RPMI7951 (cell line): ENCODE data around the gene TDRD10. TPM values are rescaled to one million over a fixed set of nuclear protein-coding genes. Genes with fewer than 3 reads are reported as not detected.
"Not testable (repeated sequence)": the region's sequence is repeated elsewhere in the genome, so short reads cannot be mapped to it uniquely, and the experiment has no call there.

ENCODE experiments used
- DNase-seq: peaks from one replicate; pipeline ENCODE4 v3.0.0-alpha.2; 2012; ENCODE audit warnings: low read depth
- total RNA-seq: library from RNA; depleted of rRNA; stranded (reverse); fragments of >200 nt; shearing (Covaris generic); gene quantifications from 2 replicates; pipeline ENCODE4 v1.2.3, GENCODE V29; 2014

Gene TDRD10
- total RNA-seq, 1 experiment from 2014 or later: not detected

GRCh38 chr1:154517661-154518060, 15.6 kb downstream of the TDRD10 start:
- DNase-seq: no peak

DNA sequence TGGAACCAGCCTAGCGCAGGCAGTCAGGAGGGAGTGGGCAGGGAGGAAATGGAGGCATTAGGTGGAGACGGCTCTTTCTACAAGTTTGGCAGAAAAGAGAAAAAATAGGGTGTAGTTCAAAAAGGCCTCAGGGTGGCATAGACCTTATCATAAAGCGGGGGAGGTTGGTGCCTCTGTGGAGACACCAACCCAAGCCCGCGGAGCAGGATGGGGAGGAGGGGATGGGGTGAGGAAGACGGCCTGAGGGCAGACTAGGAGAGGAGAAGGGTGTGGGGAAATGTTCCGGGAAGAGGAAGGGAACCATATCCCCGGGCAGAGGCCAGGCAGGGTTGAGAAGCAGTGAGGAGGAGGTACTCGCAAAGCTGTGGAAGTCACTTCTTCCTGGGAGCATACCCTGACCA, 17.6 kb downstream of the TDRD10 start:
- no peak for DNase-seq

DNA sequence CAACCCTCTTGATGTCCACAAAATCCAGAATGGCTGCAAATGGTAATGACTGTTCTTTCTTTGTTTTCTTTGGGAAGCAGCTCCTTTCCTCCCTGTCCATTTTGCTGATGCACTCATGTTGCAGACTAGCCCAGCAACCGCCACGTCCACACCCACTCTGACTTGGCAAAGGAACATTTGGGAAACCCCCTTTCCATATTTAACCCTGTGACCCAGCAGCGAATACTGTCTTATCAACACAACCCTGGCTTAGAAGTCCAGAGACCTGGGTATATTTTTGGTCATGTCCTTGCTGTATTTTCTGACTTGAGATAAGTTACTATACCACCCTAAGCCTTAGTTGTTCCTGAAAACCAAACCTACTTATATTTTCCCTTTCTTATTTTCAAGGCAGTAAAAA, 18.3 kb downstream of the TDRD10 start:
- no peak for DNase-seq

- no peak for DNase-seq
Measured at GRCh38 chr1:154521695-154522094, 19.7 kb downstream of the TDRD10 start.

- peak; percentile 5 for DNase-seq
Measured at GRCh38 chr1:154524881-154525280, 22.9 kb downstream of the TDRD10 start.

- no peak for DNase-seq
Measured at GRCh38 chr1:154527192-154527591, 25.2 kb downstream of the TDRD10 start.

DNA sequence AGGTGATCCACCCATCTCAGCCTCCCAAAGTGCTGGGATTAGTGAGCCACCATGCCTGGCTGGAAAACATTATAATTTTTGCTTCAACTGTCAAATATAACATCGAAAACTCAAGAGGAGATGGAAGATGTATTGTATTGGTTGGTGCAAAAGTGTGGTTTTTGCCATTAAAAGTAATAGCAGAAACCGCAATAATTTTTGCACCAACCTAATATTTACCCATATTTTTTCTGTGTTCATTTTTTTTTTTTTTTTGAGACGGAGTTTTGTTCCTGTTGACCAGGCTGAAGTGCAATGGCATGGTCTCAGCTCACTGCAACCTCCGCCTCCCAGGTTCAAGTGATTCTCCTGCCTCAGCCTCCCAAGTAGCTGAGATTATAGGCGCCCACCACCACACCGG, 27.3 kb downstream of the TDRD10 start:
- DNase-seq: no peak

DNA sequence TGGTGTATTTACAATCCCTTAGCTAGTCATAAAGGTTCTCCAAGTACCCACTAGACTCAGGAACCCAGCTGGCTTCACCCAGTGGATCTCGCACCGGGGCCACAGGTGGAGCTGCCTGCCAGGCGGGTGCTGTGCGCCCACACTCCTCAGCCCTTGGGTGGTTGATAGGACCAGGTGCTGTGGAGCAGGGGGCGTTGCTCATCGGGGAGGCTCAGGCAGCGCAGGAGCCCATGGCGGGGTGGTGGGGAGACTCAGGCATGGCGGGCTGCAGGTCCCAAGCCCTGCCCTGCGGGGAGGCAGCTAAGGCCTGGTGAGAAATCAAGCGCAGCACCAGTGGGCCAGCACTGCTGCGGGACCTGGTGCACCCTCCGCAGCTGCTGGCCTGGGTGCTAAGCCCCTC, 29.9 kb downstream of the TDRD10 start:
- DNase-seq: not testable (repeated sequence)

DNA sequence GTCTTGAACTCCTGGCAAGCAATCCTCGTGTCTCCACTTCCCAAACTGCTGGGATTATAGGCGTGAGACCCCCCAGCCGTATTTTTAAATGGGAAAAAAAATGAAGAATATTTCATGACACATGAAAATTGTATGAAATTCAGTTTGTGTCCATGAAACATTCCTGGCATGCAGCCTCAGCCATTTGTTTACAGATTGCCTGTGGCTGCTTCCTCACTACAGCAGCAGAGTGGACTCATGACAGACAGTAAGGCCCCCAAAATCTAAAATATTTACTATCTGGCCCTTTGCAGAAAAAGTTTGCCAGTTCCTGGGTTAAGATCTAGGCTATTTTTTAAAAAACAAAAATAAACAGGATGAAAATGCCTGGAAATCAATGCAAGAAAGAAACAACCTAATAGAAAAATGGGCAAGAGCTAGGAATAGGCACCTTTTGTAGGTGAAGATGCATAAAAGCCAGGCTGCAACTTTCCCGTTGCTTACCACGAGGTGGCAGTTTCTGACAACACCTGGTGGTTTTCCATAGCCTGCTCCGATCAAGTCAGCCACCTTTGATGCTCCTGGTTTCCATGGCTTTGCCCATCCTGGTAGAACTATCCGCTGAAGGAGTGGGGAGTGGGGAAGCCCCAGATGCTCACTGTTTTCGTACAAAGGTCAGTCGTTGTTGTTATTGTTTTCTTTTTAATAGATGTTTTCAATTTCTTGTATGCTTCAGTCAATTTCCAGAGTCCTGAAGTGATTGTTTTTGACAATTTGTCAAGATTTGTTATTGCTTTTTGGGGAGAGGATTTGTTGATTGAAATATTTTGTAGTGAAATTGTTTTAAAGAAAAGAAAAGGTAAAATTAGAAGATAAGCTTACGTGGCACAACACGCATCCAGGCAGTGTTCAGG, 32.2 kb downstream of the TDRD10 start:
- DNase-seq: peak; percentile 16

DNA sequence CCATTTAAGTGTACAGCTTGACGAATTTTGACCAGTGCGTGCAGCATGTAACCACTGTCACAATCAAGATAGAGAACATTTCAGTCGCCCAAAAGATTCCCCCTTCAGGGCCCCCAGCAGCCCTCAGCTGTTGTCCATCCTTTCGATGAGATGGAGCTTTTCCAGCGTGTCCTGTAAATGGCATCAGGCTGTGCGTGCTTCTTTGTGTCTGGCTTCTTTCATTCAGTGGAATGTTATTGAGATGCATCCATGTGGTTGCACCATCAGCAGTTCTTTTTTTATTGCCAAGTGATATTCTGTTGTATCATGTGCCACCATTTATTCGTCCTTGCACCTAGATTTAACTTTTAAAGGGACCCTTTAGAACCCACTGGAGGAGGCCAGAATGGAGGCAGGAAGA, 34.6 kb downstream of the TDRD10 start:
- DNase-seq: no peak

- no peak for DNase-seq
Measured at GRCh38 chr1:154539486-154540483, 37.8 kb downstream of the TDRD10 start.

DNA sequence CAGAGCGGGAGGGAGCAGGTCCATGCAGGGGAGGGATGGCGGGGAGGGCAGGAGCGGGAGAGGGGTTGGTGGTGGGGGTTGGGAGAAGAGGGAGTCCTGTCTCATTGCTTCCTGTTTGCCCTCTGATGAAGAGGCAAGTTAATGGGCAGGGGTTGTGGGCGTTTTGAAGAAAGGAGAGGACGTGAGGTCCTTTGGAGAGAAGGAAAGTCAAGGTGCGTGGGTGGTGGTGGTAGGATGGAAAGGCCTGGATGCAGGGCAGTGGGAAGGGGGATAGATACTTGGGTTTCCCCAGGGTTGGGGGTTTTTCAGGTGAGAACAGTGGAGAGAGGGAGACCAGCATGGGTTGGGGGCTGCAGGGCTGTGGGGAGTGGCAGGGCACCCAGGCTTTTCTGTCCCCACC, 39.2 kb downstream of the TDRD10 start:
- DNase-seq: no peak

DNA sequence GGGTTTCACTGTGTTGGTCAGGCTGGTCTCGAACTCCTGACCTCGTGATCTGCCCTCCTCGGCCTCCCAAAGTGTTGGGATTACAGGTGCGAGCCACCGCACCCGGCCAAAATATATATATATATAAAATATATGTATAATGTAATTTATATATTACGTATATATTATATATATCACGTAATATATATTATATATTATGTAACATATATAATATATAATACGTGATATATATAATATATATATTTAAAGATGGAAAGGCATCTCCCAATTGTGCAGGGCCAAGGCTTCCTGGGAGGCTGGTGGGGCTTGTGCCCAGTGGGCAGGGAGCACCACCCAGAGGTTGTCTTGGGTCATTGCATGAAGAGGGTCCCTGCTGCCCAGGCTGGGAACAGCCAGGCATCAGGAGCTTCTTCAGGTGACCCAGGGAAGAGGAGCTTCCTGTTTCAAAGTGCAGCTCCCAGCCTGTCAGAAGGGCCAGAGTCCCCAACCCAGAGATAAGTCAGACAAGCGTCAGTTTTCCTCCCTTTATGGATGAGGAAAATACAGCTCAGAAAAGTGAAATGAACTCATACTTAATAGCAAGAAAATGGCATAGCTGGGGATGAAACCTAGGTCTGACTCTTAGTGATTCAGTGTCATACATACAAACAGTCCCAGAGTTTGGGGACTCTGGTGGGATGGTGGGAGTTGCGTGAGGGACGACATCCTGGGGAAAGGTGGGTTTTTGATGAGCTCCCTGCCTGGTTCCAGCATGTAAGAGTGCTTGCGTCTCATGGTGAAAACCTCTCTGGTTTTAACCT, 44.4 kb downstream of the TDRD10 start:
- DNase-seq: peak; percentile 40

DNA sequence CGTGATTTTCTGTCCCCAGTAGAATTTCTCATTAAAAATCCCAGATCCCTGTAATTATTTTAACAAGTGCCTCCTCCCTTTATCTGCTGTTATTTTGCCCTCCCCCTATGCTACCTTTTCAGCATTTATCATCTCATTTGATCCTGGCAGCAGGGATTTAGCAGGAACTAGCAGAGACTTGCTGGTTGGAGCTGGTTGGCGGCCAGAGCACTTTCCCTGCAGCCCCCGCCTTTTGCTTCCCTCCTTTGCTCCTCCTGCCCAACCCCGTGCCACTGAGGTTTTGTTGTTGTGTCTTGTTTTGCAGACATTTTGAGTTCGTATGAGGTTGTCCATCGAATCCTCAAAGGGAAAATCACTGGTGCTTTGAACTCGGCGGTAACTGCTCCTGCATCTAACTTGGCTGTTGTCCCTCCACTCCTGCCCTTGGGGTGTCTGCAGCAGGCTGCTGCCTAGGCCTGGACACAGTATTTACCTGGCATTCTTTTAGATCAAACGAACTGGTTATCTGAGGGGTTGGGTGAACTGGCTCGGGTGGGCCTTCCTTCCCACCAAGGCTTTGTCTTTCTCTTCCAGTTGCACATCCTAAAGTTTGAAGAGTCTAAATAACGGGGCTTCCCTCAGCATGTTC, 45.2 kb downstream of the TDRD10 start:
- no peak for DNase-seq

DNA sequence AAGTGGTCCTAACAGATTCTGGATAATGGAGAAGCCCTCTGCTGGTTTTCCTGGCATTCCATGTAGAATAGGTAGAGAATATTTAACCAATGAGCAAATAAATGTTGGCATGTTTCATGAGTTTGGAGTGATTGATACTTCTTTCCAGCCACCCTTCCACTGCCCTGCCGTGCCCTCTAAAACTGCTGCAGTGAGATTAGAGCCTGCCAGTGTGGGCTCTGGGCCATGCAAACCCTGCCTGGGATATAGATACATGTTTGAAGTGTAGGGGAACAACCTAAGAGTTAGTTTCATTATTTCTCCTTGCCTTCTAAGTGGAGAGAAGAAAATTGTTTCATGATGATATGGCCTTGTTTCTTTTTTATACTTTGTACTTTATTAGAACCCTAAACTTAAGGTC, 46.0 kb downstream of the TDRD10 start:
- DNase-seq: no peak

GRCh38 chr1:154549202-154549770, 47.3 kb downstream of the TDRD10 start:
- no peak for DNase-seq

DNA sequence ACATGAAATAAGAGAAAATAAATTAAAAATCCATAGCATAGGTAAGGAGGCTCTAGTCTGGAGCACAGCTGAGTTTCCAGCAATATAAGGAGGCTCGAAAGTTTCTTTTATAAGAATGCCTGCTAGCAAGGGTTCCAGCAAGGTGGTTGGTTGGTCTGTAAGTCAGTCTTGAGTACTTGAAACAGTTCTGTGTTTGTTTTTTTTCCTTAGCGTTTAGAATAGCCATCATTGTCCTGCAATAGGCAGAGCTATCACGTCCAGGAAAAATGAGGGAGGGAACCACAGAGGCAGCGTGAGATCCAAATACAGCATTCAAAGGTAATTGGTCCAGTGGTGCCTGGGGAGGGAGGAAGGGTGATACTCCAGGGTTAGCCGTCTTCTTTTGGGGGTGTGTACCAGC, 48.1 kb downstream of the TDRD10 start:
- DNase-seq: no peak

- DNase-seq: no peak
Measured at GRCh38 chr1:154550657-154551056, 48.6 kb downstream of the TDRD10 start.

DNA sequence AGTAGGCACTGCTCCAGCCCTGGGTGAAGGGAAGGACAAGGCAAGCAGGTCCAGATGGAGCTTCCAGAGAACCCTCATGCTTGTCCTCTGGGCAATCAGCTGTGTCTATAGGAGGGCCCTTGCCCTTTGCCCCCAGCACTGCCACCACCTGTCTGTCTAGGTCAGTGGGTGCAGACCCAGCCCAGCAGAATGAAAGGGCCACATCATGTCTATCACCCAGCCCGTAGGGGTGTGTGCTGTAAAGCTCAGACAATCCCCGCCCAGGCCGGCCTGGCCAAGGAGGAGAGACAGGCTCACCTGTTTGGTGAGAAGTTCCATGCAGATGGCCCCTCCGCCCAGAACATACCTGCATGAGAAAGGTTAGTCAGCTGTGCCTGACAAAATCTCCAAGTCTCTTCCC, 49.5 kb downstream of the TDRD10 start:
- DNase-seq: no peak

DNA sequence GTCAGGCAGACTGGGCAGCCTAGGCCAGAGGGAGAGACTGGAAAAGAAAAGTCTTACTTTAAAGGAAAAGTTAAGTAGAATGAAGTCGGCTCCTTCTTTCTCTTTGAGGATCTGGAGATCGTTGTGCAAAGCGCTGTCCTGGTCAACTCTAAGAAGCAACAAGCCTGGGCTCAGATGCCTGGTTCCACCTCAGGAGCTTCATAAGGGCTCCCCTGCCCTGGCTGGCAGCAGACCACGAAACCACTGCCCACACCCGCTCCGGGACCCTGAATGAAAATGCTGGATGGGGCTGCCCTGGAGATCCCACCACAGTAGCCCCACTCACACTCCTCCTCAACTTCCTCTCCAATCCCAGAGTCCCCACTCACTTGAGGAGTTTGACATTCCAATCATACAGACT, 50.0 kb downstream of the TDRD10 start:
- no peak for DNase-seq
